Astrocyte (in vitro differentiated cells and primary cell): ENCODE data around the gene CUL2. TPM values are rescaled to one million over a fixed set of nuclear protein-coding genes. Genes with fewer than 3 reads are reported as not detected.

ENCODE experiments used
- DNase-seq: peaks from one replicate; pipeline ENCODE4 v3.0.0-alpha.2; 2010; ENCODE audit warnings: low read depth
- FAIRE-seq: peaks from 2 replicates; lab custom pipeline; 2011; peaks lifted over from hg19 to GRCh38; lab: Jason Lieb, UNC
- H2AFZ ChIP-seq: 2 replicates; pipeline ENCODE4 v1.6.0; 2012; ENCODE audit warnings: low read depth, low read length, inconsistent platforms
- H3K27ac ChIP-seq: 2 replicates; pipeline ENCODE4 v1.5.1; 2011; ENCODE audit warnings: low read depth, low read length, inconsistent platforms
- H3K27me3 ChIP-seq: 2 replicates; pipeline ENCODE4 v1.6.0; 2011; ENCODE audit warnings: low read length, inconsistent platforms; ENCODE audit not compliant: insufficient read depth
- H3K36me3 ChIP-seq: 2 replicates; pipeline ENCODE4 v1.5.1; 2011; ENCODE audit warnings: low read length, inconsistent platforms; ENCODE audit not compliant: insufficient read depth
- H3K4me1 ChIP-seq: 2 replicates; pipeline ENCODE4 v1.5.1; 2011; ENCODE audit warnings: low read length, inconsistent platforms; ENCODE audit not compliant: insufficient read depth
- H3K4me2 ChIP-seq: 2 replicates; pipeline ENCODE4 v1.6.0; 2012; ENCODE audit warnings: low read length, inconsistent platforms
- H3K4me3 ChIP-seq: 2 replicates; pipeline ENCODE4 v1.5.1; 2011; ENCODE audit warnings: low read depth, mild to moderate bottlenecking, low read length, inconsistent platforms; ENCODE audit not compliant: insufficient read depth
- H3K79me2 ChIP-seq: 2 replicates; pipeline ENCODE4 v1.6.0; 2012; ENCODE audit warnings: mild to moderate bottlenecking, low read length, inconsistent platforms; ENCODE audit not compliant: insufficient read depth
- H3K9ac ChIP-seq: 2 replicates; pipeline ENCODE4 v1.6.0; 2012; ENCODE audit warnings: mild to moderate bottlenecking, low read length, inconsistent platforms
- H3K9me3 ChIP-seq: 2 replicates; pipeline ENCODE4 v1.5.1; 2012; ENCODE audit warnings: low read depth, mild to moderate bottlenecking, low read length, inconsistent platforms; ENCODE audit not compliant: insufficient read depth
- H4K20me1 ChIP-seq: 2 replicates; pipeline ENCODE4 v1.6.0; 2012; ENCODE audit warnings: low read length, inconsistent platforms; ENCODE audit not compliant: insufficient read depth
- H3K27ac Mint-ChIP-seq: one replicate; pipeline ENCODE4 v1.8.0; 2021; ENCODE audit warnings: mild to moderate bottlenecking, mixed read lengths; ENCODE audit not compliant: unreplicated experiment
- H3K27me3 Mint-ChIP-seq: one replicate; pipeline ENCODE4 v1.8.0; 2021; ENCODE audit warnings: low read depth, mixed read lengths; ENCODE audit not compliant: unreplicated experiment
- H3K36me3 Mint-ChIP-seq: one replicate; pipeline ENCODE4 v1.8.0; 2021; ENCODE audit warnings: low read depth, mixed read lengths; ENCODE audit not compliant: unreplicated experiment
- H3K4me1 Mint-ChIP-seq: one replicate; pipeline ENCODE4 v1.8.0; 2021; ENCODE audit warnings: low read depth, mixed read lengths; ENCODE audit not compliant: unreplicated experiment
- H3K4me3 Mint-ChIP-seq: one replicate; pipeline ENCODE4 v1.8.0; 2021; ENCODE audit warnings: mild to moderate bottlenecking, moderate library complexity, mixed read lengths; ENCODE audit not compliant: unreplicated experiment
- H3K9me3 Mint-ChIP-seq: one replicate; pipeline ENCODE4 v1.8.0; 2021; ENCODE audit warnings: mild to moderate bottlenecking, mixed read lengths; ENCODE audit not compliant: unreplicated experiment
- CTCF ChIP-seq: IDR thresholded peaks from 2 replicates; pipeline ENCODE4 v1.5.1; 2011; ENCODE audit warnings: low read depth, mild to moderate bottlenecking, inconsistent platforms, low read length, moderate library complexity; ENCODE audit not compliant: insufficient read depth
- EZH2 ChIP-seq: IDR thresholded peaks from 2 replicates; pipeline ENCODE4 v1.6.1; 2012; ENCODE audit warnings: mild to moderate bottlenecking, low read length, inconsistent platforms; ENCODE audit not compliant: insufficient read depth
- total RNA-seq: library from RNA; stranded (reverse); gene quantifications from 2 replicates; pipeline ENCODE4 v1.2.1, GENCODE V29; 2021

CUL2 gene
- total RNA-seq, 1 donor from 2014 or later: 48.0 TPM

- H3K27ac Mint-ChIP-seq: no peak overlapping the region
- peaks cover 5% of the 10 kb centered on the region for H3K9me3 ChIP-seq
- H3K9me3 Mint-ChIP-seq: peaks cover 11% of the 10 kb centered on the region
- DNase-seq (no peak), FAIRE-seq (no peak)
- no peaks in the 10 kb centered on the region for H3K4me1 Mint-ChIP-seq
- H3K4me3 Mint-ChIP-seq: no peak overlapping the region
- H3K36me3 ChIP-seq: no peaks in the 10 kb centered on the region
- H3K4me1 ChIP-seq: no peaks in the 10 kb centered on the region
- peaks cover 1% of the 10 kb centered on the region for H3K36me3 Mint-ChIP-seq
- TF ChIP-seq EZH2: no peak
- no peak for TF ChIP-seq CTCF
- no peaks in the 10 kb centered on the region for H3K27me3 Mint-ChIP-seq
- no peaks in the 10 kb centered on the region for H4K20me1 ChIP-seq
- H2AFZ ChIP-seq: no peak overlapping the region
- no peaks in the 10 kb centered on the region for H3K27me3 ChIP-seq
- H3K4me2 ChIP-seq: no peak overlapping the region
- no peak overlapping the region for H3K27ac ChIP-seq
- H3K79me2 ChIP-seq: no peaks in the 10 kb centered on the region
- H3K9ac ChIP-seq: no peak overlapping the region
- H3K4me3 ChIP-seq: no peak overlapping the region
Observed at GRCh38 chr10:34988397-34989067, 101.6 kb downstream of the CUL2 start.

DNA sequence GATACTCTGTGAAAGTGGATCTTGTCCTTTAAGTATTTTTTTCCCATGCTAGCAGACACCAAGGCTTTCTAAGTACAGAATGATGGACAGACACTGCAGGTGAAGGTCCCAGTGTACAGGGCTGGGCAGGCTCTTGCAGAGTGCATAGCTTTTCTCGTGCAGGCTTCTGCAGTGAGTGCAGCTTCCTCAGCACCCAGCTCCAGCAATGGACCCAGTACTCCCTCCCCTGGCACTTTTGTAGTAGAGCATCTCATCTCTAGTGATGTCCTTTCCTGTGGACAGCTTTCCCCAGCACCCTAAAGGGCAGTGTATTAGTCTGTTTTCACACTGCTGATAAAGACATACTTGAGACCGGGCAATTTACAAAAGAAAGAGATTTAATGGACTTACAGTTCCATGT, 104.3 kb downstream of the CUL2 start:
- no peak overlapping the region for H3K4me3 Mint-ChIP-seq
- Histone ChIP-seq H3K4me3 (no peak overlapping the region), H3K27me3 (peaks cover 2% of the 10 kb centered on the region), H3K36me3 (no peaks in the 10 kb centered on the region), H3K27ac (no peak overlapping the region), H4K20me1 (no peaks in the 10 kb centered on the region), H2AFZ (no peak overlapping the region), H3K4me2 (no peak overlapping the region), H3K9ac (no peak overlapping the region), H3K9me3 (peaks cover 5% of the 10 kb centered on the region), H3K79me2 (no peaks in the 10 kb centered on the region), H3K4me1 (no peaks in the 10 kb centered on the region)
- TF ChIP-seq CTCF (no peak), EZH2 (no peak)
- H3K27ac Mint-ChIP-seq: no peak overlapping the region
- FAIRE-seq (no peak), DNase-seq (no peak)
- H3K27me3 Mint-ChIP-seq: no peaks in the 10 kb centered on the region
- H3K4me1 Mint-ChIP-seq: peaks cover 2% of the 10 kb centered on the region
- H3K9me3 Mint-ChIP-seq: peaks cover 15% of the 10 kb centered on the region
- peaks cover 1% of the 10 kb centered on the region for H3K36me3 Mint-ChIP-seq

GRCh38 chr10:34985146-34985545, 105.0 kb downstream of the CUL2 start:
- H2AFZ ChIP-seq: no peak overlapping the region
- Mint-ChIP-seq H3K4me3 (no peak overlapping the region), H3K27me3 (no peaks in the 10 kb centered on the region), H3K36me3 (peaks cover 1% of the 10 kb centered on the region), H3K9me3 (peaks cover 15% of the 10 kb centered on the region), H3K27ac (no peak overlapping the region), H3K4me1 (peaks cover 2% of the 10 kb centered on the region)
- H3K4me2 ChIP-seq: no peak overlapping the region
- no peak for TF ChIP-seq CTCF
- no peak for TF ChIP-seq EZH2
- H3K4me1 ChIP-seq: no peaks in the 10 kb centered on the region
- no peak overlapping the region for H3K9ac ChIP-seq
- H3K36me3 ChIP-seq: no peaks in the 10 kb centered on the region
- H3K79me2 ChIP-seq: no peaks in the 10 kb centered on the region
- peaks cover 2% of the 10 kb centered on the region for H3K27me3 ChIP-seq
- peaks cover 5% of the 10 kb centered on the region for H3K9me3 ChIP-seq
- no peaks in the 10 kb centered on the region for H4K20me1 ChIP-seq
- no peak overlapping the region for H3K4me3 ChIP-seq
- FAIRE-seq: no peak
- DNase-seq: no peak
- no peak overlapping the region for H3K27ac ChIP-seq
